Suprapubic skin (tissue), 4 donors: ENCODE data around the gene PRKAG3.

Source experiments
- EP300 ChIP-seq: sonication (generic); formaldehyde crosslinking; IDR thresholded peaks from one replicate; pipeline ENCODE4 v1.6.1; 2017; ENCODE audit warnings: antibody characterized with exemption
- POLR2AphosphoS5 ChIP-seq, 3 donors: sonication (generic); formaldehyde crosslinking; IDR thresholded peaks; one replicate each; pipeline ENCODE4 v1.6.1; 2017; ENCODE audit warnings: antibody characterized with exemption in 3 of 3
- TF ChIP-seq, protein P1 (sequence below), 2 donors: fragments of 200-600 bp in 1 of 2; fragments of 450-650 bp in 1 of 2; sonication (generic) in 1 of 2; IDR thresholded peaks; one replicate each; pipeline ENCODE4 v1.5.1; 2016 to 2019; ENCODE audit warnings: antibody characterized with exemption in 2 of 2, mild to moderate bottlenecking in 1 of 2, moderate library complexity in 1 of 2

- TF ChIP-seq, protein P1, sequence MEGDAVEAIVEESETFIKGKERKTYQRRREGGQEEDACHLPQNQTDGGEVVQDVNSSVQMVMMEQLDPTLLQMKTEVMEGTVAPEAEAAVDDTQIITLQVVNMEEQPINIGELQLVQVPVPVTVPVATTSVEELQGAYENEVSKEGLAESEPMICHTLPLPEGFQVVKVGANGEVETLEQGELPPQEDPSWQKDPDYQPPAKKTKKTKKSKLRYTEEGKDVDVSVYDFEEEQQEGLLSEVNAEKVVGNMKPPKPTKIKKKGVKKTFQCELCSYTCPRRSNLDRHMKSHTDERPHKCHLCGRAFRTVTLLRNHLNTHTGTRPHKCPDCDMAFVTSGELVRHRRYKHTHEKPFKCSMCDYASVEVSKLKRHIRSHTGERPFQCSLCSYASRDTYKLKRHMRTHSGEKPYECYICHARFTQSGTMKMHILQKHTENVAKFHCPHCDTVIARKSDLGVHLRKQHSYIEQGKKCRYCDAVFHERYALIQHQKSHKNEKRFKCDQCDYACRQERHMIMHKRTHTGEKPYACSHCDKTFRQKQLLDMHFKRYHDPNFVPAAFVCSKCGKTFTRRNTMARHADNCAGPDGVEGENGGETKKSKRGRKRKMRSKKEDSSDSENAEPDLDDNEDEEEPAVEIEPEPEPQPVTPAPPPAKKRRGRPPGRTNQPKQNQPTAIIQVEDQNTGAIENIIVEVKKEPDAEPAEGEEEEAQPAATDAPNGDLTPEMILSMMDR (IDR thresholded peaks at IDR 0.05), result no peak
- TF ChIP-seq EP300, result no peak
- TF ChIP-seq POLR2AphosphoS5 (IDR thresholded peaks at IDR 0.05), result no peak
These were observed 16.4 kb downstream of the PRKAG3 start for GRCh38 chr2:218815244-218815637.
